T-cell (primary cell): ENCODE results near the gene DHX29. TPM values are rescaled to one million over a fixed set of nuclear protein-coding genes. Genes with fewer than 3 reads are reported as not detected.

Source experiments
- ATAC-seq, 4 experiments: fragments of 200-7000 bp in 3 of 4; fragments of 150-1000 bp in 1 of 4; cut with Tn5 transposase; replicated peaks in 1 of 4; 1 replicate in 3 of 4; 2 replicates in 1 of 4; pipeline ENCODE4 v1.10.0; 2021; ENCODE audit warnings: moderate library complexity in 3 of 4, mild to moderate bottlenecking in 2 of 4, moderate number of reproducible peaks in 1 of 4
- CTCF ChIA-PET, 2 donors: fragments of 300-600 bp; sonication (Branson Sonifier 250); formaldehyde crosslinking; loops; one replicate each; lab custom pipeline; 2022; ENCODE audit warnings: antibody characterized with exemption in 2 of 2; lab: Charles Lee
- POLR2A ChIA-PET, 2 donors: fragments of 300-600 bp; sonication (Branson Sonifier 250); formaldehyde crosslinking; loops; one replicate each; lab custom pipeline; 2022; ENCODE audit warnings: antibody characterized with exemption in 2 of 2; lab: Charles Lee
- DNase-seq, 35 experiments: peaks; one replicate each; pipeline versions ENCODE4 v3.0.0 to v3.0.0-alpha.2; 2013 to 2023
- H3K27ac ChIP-seq: one replicate; pipeline ENCODE4 v1.5.1; 2013; ENCODE audit warnings: low read length
- H3K27me3 ChIP-seq, 2 experiments: replicated peaks in 1 of 2; 1 replicate in 1 of 2; 2 replicates in 1 of 2; pipeline versions ENCODE4 v1.6.1 to v1.7.0; 2013; ENCODE audit warnings: low read length in 1 of 2, mixed read lengths in 1 of 2; ENCODE audit not compliant: control insufficient read depth in 2 of 2, insufficient read depth in 2 of 2; ENCODE audit errors: extremely low read depth in 1 of 2
- H3K36me3 ChIP-seq, 2 donors: 1 replicate in 1 of 2; 2 replicates in 1 of 2; pipeline versions ENCODE4 v1.6.1 to v1.7.0; 2013; ENCODE audit warnings: low read length in 1 of 2; ENCODE audit not compliant: control insufficient read depth in 2 of 2, insufficient read depth in 1 of 2; ENCODE audit errors: extremely low read depth in 1 of 2
- H3K4me1 ChIP-seq, 2 experiments: 1 replicate in 1 of 2; 2 replicates in 1 of 2; pipeline versions ENCODE4 v1.6.1 to v1.7.0; 2013; ENCODE audit warnings: low read length in 2 of 2, mixed read lengths in 1 of 2; ENCODE audit not compliant: insufficient read depth in 2 of 2, control insufficient read depth in 1 of 2; ENCODE audit errors: extremely low read depth in 1 of 2
- H3K4me3 ChIP-seq, 2 donors: 1 replicate in 1 of 2; 2 replicates in 1 of 2; pipeline versions ENCODE4 v1.5.1 to v1.7.0; 2013; ENCODE audit warnings: mild to moderate bottlenecking in 2 of 2, low read length in 1 of 2, moderate library complexity in 1 of 2; ENCODE audit not compliant: control insufficient read depth in 1 of 2; ENCODE audit errors: extremely low read depth in 1 of 2
- H3K9me3 ChIP-seq: 2 replicates; pipeline ENCODE4 v1.7.0; 2013
- H3K27ac Mint-ChIP-seq, 2 donors: one replicate each; pipeline ENCODE4 v1.8.0; 2020 to 2021; ENCODE audit warnings: mild to moderate bottlenecking in 2 of 2, mixed read lengths in 2 of 2
- H3K27me3 Mint-ChIP-seq, 2 donors: one replicate each; pipeline ENCODE4 v1.8.0; 2021 to 2022; ENCODE audit warnings: mixed read lengths in 2 of 2
- H3K36me3 Mint-ChIP-seq: one replicate; pipeline ENCODE4 v1.8.0; 2021; ENCODE audit warnings: mixed read lengths
- H3K4me1 Mint-ChIP-seq, 3 donors: one replicate each; pipeline ENCODE4 v1.8.0; 2020 to 2022; ENCODE audit warnings: mixed read lengths in 3 of 3, mild to moderate bottlenecking in 1 of 3
- H3K4me3 Mint-ChIP-seq, 3 donors: one replicate each; pipeline ENCODE4 v1.8.0; 2020 to 2022; ENCODE audit warnings: mild to moderate bottlenecking in 3 of 3, mixed read lengths in 3 of 3, moderate library complexity in 3 of 3
- H3K9me3 Mint-ChIP-seq, 3 donors: one replicate each; pipeline ENCODE4 v1.8.0; 2020 to 2022; ENCODE audit warnings: mixed read lengths in 3 of 3
- WGBS: methylation state at CpG from one replicate; pipeline ENCODE4 v1.1.5; 2013; ENCODE audit warnings: missing lambda C conversion rate; ENCODE audit not compliant: insufficient coverage; 5-methylcytosine and 5-hydroxymethylcytosine counted together
- total RNA-seq, 35 experiments: library from RNA in 6 of 35; stranded (reverse) in 6 of 35; fragments of 120-200 nt in 1 of 35; gene quantifications; one replicate each; pipeline versions ENCODE4 v1.2.1 to v1.2.4 and lab custom pipeline; 2013 to 2026

DHX29 gene
- total RNA-seq, 5 donors from 2014 or later (not counting 1 experiment from before 2014, with no cell fraction given), result 12.4 to 19.2 (median 15.4) TPM

GRCh38 chr5:55308254-55308836 lies 851 bp upstream of the DHX29 start:
- peak overlapping the region; percentile 96 to 99 for H3K4me3 ChIP-seq
- H3K9me3 ChIP-seq, result no peaks in the 10 kb centered on the region
- no peaks in the 10 kb centered on the region for H3K27me3 Mint-ChIP-seq
- ChIA-PET CTCF (interaction anchor here (0.9 to 1.5 kb wide), 7 partner anchors 11 to 791 kb away, joined by 3 to 9 read pairs (median 4); partner anchors contain the start of gene SNX18 (in 1 of the 2)), POLR2A (interaction anchor here (0.5 to 1.0 kb wide), 5 partner anchors 46 to 998 kb away, joined by 3 to 5 read pairs (median 4); partner anchors contain the start of gene ARL15 (in 1 of the 2))
- no peaks in the 10 kb centered on the region for H3K27me3 ChIP-seq
- H3K36me3 ChIP-seq, result no peaks in the 10 kb centered on the region
- peaks cover 35 to 36% (median 35%) of the 10 kb centered on the region in 3 donors for H3K4me1 Mint-ChIP-seq
- H3K4me3 Mint-ChIP-seq, result no peak overlapping the region
- H3K36me3 Mint-ChIP-seq, result peaks cover 12% of the 10 kb centered on the region
- no peaks in the 10 kb centered on the region for H3K9me3 Mint-ChIP-seq
- no peak overlapping the region for H3K27ac Mint-ChIP-seq
- WGBS, result 0% methylated on average over 8 of the region's 13 CpGs
- H3K27ac ChIP-seq, result peak overlapping the region; percentile 92
- DNase-seq, result peak in 10 of 35 experiments; percentile 2 to 47 (median 8)
- ATAC-seq, result peak in 3 of 4 experiments; percentile 1 to 3 (median 1)
- H3K4me1 ChIP-seq, result peaks cover 28 to 47% of the 10 kb centered on the region in 2 experiments

GRCh38 chr5:55306641-55307382 lies 682 bp downstream of the DHX29 start:
- H3K27ac Mint-ChIP-seq, result no peak overlapping the region
- no peaks in the 10 kb centered on the region for H3K27me3 ChIP-seq
- WGBS, result 28% methylated on average over 5 of the region's 12 CpGs
- H3K4me1 ChIP-seq, result peaks cover 25 to 45% of the 10 kb centered on the region in 2 experiments
- peak overlapping the region; percentile 96 to 99 for H3K4me3 ChIP-seq
- no peaks in the 10 kb centered on the region for H3K9me3 Mint-ChIP-seq
- H3K9me3 ChIP-seq, result no peaks in the 10 kb centered on the region
- POLR2A ChIA-PET, result interaction anchor here (0.6 to 1.0 kb wide), 9 partner anchors 20 to 1320 kb away, joined by 3 to 16 read pairs (median 3); partner anchors contain the start of gene ARL15 (in 1 of the 2)
- H3K4me1 Mint-ChIP-seq, result peaks cover 30 to 32% (median 31%) of the 10 kb centered on the region in 3 donors
- H3K27ac ChIP-seq, result peak overlapping the region; percentile 92
- CTCF ChIA-PET, result interaction anchor here (0.6 to 1.5 kb wide), 12 partner anchors 21 to 842 kb away, joined by 3 to 9 read pairs (median 3); partner anchors contain the start of gene SNX18 (in 1 of the 2)
- H3K27me3 Mint-ChIP-seq, result no peaks in the 10 kb centered on the region
- no peak for ATAC-seq
- H3K4me3 Mint-ChIP-seq, result no peak overlapping the region
- peak in 1 of 35 experiments; percentile 4 for DNase-seq
- no peaks in the 10 kb centered on the region for H3K36me3 ChIP-seq
- peaks cover 18% of the 10 kb centered on the region for H3K36me3 Mint-ChIP-seq

- Histone ChIP-seq H3K4me1 (peaks cover 19 to 38% of the 10 kb centered on the region in 2 experiments), H3K36me3 (peaks cover 0 to 5% of the 10 kb centered on the region in 2 donors), H3K4me3 (no peak overlapping the region), H3K27me3 (no peaks in the 10 kb centered on the region), H3K27ac (no peak overlapping the region), H3K9me3 (no peaks in the 10 kb centered on the region)
- DNase-seq (no peak), ATAC-seq (no peak)
- no peaks in the 10 kb centered on the region for H3K27me3 Mint-ChIP-seq
- peaks cover 19% of the 10 kb centered on the region for H3K36me3 Mint-ChIP-seq
- no peaks in the 10 kb centered on the region for H3K9me3 Mint-ChIP-seq
- H3K27ac Mint-ChIP-seq, result no peak overlapping the region
- WGBS, result 88% methylated on average over 4 of the region's 4 CpGs
- CTCF ChIA-PET, result interaction anchor here in 1 of 2 donors (1.0 kb wide), 1 partner anchor 19 kb away, joined by 3 read pairs; no protein-coding TSS in a partner anchor
- peaks cover 17 to 20% (median 19%) of the 10 kb centered on the region in 3 donors for H3K4me1 Mint-ChIP-seq
- H3K4me3 Mint-ChIP-seq, result no peak overlapping the region
- POLR2A ChIA-PET, result interaction anchor here in 1 of 2 donors (0.5 kb wide), 1 partner anchor 1284 kb away, joined by 3 read pairs; no protein-coding TSS in a partner anchor
These were observed 2.1 kb downstream of the DHX29 start for GRCh38 chr5:55305345-55305744.

GRCh38 chr5:55304584-55304983 lies 2.9 kb downstream of the DHX29 start:
- no peaks in the 10 kb centered on the region for H3K9me3 ChIP-seq
- H3K27ac ChIP-seq, result no peak overlapping the region
- peaks cover 15 to 34% of the 10 kb centered on the region in 2 experiments for H3K4me1 ChIP-seq
- peaks cover 0 to 5% of the 10 kb centered on the region in 2 donors for H3K36me3 ChIP-seq
- Mint-ChIP-seq H3K27me3 (no peaks in the 10 kb centered on the region), H3K9me3 (no peaks in the 10 kb centered on the region), H3K4me3 (no peak overlapping the region), H3K36me3 (peaks cover 21% of the 10 kb centered on the region), H3K4me1 (peaks cover 17 to 20% (median 18%) of the 10 kb centered on the region in 3 donors), H3K27ac (no peak overlapping the region)
- WGBS, result no CpG with 5 or more reads among the region's 6 CpGs
- CTCF ChIA-PET, result interaction anchor here in 1 of 2 donors (0.6 kb wide), 1 partner anchor 979 kb away, joined by 6 read pairs; no protein-coding TSS in a partner anchor
- ATAC-seq (no peak), DNase-seq (no peak)
- H3K27me3 ChIP-seq, result no peaks in the 10 kb centered on the region
- POLR2A ChIA-PET, result interaction anchor here in 1 of 2 donors (0.5 kb wide), 1 partner anchor 1284 kb away, joined by 3 read pairs; no protein-coding TSS in a partner anchor
- H3K4me3 ChIP-seq, result no peak overlapping the region

- CTCF ChIA-PET, result interaction anchor here (0.6 to 0.9 kb wide), 3 partner anchors 27 to 402 kb away, joined by 3 read pairs; no protein-coding TSS in a partner anchor
- H3K27ac ChIP-seq, result no peak overlapping the region
- no peak overlapping the region for H3K4me3 Mint-ChIP-seq
These were observed 4.2 kb downstream of the DHX29 start for GRCh38 chr5:55303238-55303690.

More at GRCh38 chr5:55303238-55303690, 4.2 kb downstream of the DHX29 start:
- H3K27me3 ChIP-seq, result no peaks in the 10 kb centered on the region
- peaks cover 0 to 5% of the 10 kb centered on the region in 2 donors for H3K36me3 ChIP-seq
- H3K36me3 Mint-ChIP-seq, result peaks cover 27% of the 10 kb centered on the region
- no peak for DNase-seq
- H3K27ac Mint-ChIP-seq, result no peak overlapping the region
- POLR2A ChIA-PET, result interaction anchor here (0.6 kb wide), 2 partner anchors 34 to 89 kb away, joined by 3 to 4 read pairs; no protein-coding TSS in a partner anchor
- no peaks in the 10 kb centered on the region for H3K27me3 Mint-ChIP-seq
- WGBS, result 83% methylated on average over 3 of the region's 4 CpGs
- peaks cover 17 to 24% (median 20%) of the 10 kb centered on the region in 3 donors for H3K4me1 Mint-ChIP-seq
- no peaks in the 10 kb centered on the region for H3K9me3 Mint-ChIP-seq
- ATAC-seq, result no peak
- H3K4me1 ChIP-seq, result peaks cover 15 to 22% of the 10 kb centered on the region in 2 experiments
- H3K4me3 ChIP-seq, result no peak overlapping the region
- no peaks in the 10 kb centered on the region for H3K9me3 ChIP-seq
